ENCODE results near the gene L3MBTL3. TPM values are rescaled to one million over a fixed set of nuclear protein-coding genes. Genes with fewer than 3 reads are reported as not detected.

Gene L3MBTL3
- total RNA-seq, 2 experiments from 2014 or later: 13.5 to 14.9 TPM

DNA sequence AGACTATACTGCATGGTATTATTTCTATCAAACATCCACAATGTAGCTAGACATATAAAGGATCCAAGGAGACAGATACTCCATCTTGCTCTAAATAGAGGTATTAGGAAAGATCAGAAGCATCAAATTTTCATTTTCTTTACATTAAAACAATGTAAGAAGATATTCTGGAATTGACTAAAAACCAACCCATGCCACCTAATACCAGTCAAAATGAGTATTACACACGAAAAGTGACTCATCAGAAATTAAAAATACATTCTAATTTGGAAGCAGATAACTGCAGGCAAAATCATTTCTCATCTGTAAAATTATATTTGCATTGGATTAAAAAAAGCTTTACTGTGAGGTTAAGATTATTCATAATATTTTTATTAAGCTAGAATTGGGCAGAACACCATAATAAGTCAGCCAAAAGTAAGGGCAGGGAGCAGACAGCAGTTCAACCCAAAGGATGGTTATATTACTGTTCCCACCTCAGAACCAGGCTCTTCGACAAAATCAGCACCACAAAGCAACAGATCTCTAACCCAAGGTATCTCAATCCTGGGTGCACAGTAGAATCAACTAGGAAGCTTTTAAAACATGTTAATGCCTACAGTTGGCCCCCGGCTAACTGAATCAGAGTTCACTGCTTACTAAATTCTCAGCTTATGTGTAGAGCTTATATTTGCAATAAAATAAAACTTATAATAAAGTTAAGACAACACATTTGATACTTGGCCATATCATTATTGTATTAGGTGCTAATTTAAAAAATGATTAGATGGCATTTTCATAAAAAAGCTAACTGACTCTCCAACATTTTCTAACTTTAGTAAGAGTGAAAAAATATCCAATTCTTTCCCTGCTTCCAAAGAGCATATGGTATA is 169.2 kb downstream of the L3MBTL3 start:
- POLR2A ChIA-PET: interaction anchor here (0.6 to 1.9 kb wide), 6 partner anchors 12 to 37 kb away, joined by 3 to 4 read pairs (median 3); partner anchors contain the start of gene SAMD3
- Mint-ChIP-seq H3K36me3 (ENCODE audit: low read depth) (peaks cover 22% of the 10 kb centered on the region), H3K4me1 (ENCODE audit: low read depth) (peaks cover 73% of the 10 kb centered on the region), H3K9me3 (peaks cover 2% of the 10 kb centered on the region), H3K27ac (peak overlapping the region; percentile 84), H3K4me3 (no peak overlapping the region), H3K27me3 (no peaks in the 10 kb centered on the region)
- DNase-seq: peak; percentile 19
- CTCF ChIA-PET: interaction anchor here (0.6 to 1.7 kb wide), 10 partner anchors 13 to 156 kb away, joined by 3 to 5 read pairs (median 4); no protein-coding TSS in a partner anchor
- intact Hi-C loops (cut with micrococcal nuclease): no loop called here
- ATAC-seq: peak; percentile 22
- TF ChIP-seq, protein P1, sequence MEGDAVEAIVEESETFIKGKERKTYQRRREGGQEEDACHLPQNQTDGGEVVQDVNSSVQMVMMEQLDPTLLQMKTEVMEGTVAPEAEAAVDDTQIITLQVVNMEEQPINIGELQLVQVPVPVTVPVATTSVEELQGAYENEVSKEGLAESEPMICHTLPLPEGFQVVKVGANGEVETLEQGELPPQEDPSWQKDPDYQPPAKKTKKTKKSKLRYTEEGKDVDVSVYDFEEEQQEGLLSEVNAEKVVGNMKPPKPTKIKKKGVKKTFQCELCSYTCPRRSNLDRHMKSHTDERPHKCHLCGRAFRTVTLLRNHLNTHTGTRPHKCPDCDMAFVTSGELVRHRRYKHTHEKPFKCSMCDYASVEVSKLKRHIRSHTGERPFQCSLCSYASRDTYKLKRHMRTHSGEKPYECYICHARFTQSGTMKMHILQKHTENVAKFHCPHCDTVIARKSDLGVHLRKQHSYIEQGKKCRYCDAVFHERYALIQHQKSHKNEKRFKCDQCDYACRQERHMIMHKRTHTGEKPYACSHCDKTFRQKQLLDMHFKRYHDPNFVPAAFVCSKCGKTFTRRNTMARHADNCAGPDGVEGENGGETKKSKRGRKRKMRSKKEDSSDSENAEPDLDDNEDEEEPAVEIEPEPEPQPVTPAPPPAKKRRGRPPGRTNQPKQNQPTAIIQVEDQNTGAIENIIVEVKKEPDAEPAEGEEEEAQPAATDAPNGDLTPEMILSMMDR (IDR thresholded peaks at IDR 0.05): no peak

DNA sequence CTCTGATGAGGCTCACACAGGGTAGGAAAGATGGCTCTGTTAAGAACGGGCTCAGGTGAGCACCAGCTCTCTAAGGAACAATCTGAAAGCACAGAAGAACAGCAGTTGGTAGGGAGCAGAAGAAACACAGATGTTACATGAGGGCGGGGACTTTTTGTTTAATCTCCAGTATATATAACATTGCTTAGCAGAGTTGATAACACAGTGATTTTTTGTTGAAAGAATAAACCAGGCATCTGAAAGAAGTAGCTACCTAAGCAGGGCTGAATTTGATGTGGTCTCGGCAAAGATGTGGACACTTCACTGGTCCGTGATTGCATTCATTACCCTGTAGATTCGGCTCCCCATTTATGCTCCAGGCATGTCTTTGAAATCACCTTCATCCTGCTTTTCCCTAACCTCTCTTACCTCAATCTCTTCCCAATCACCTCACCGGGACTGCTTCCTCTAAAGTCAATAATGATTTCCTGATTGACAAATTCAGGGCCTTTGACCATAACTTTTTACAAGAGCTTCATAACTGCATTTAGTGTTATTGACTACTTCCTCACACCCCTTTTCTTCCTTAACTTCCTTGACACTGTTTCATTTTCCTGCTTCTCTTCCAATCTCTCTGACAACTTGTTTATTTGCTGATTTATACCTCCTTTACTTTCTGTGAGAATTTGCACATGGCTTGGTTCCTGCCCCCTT is 170.0 kb downstream of the L3MBTL3 start:
- Mint-ChIP-seq H3K36me3 (ENCODE audit: low read depth) (peaks cover 28% of the 10 kb centered on the region), H3K27ac (peak overlapping the region; percentile 69), H3K4me1 (ENCODE audit: low read depth) (peaks cover 75% of the 10 kb centered on the region), H3K9me3 (peaks cover 9% of the 10 kb centered on the region), H3K4me3 (no peak overlapping the region), H3K27me3 (no peaks in the 10 kb centered on the region)
- ATAC-seq: no peak
- TF ChIP-seq, protein P1 (IDR thresholded peaks at IDR 0.05): no peak
- ChIA-PET POLR2A (interaction anchor here (0.8 to 1.9 kb wide), 6 partner anchors 11 to 35 kb away, joined by 3 to 4 read pairs (median 3); partner anchors contain the start of gene SAMD3), CTCF (interaction anchor here (0.6 to 1.7 kb wide), 7 partner anchors 12 to 157 kb away, joined by 3 to 5 read pairs (median 4); partner anchors contain the start of gene SAMD3)
- intact Hi-C loops (cut with micrococcal nuclease): no loop called here
- no peak for DNase-seq

DNA sequence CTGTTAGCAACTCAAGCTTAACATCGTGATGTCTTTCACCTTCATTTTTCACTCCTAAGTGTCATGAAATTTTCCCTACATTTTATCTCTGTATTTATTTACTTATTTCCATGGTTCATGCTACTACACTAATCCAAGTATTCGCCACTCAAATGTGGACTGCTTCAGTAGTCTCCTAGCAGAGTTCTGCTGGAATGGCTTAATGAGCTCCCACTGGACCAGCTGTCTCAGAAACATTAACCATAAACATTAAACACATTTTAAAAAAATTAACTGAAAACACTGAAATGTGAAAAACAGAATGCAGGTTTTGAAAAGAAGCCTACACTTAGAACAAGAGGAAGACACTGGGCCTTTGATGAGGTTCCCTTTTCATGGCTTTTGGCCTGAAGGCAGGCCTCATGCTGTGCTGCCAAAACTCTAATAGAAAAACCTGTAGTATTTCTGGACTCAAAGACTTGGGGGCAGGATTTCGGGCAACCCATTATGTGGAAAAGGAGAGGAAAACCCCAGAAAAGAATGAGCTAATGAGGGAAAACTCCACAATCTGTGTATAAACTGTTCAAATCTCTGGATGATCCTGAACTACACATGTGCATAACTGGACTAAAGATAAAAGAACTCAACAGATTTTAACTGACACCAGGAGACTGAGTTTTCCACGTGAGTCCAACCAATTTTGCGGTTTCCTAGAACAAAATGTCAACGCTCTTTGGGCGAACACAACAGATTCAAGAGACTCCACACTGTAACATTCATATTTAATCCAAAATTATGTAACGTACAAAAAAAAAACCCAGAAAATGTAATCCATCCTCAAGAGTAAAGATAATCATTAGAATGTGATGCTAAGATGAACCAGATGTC is 171.4 kb downstream of the L3MBTL3 start:
- POLR2A ChIA-PET: interaction anchor here (0.9 to 1.7 kb wide), 4 partner anchors 9 to 23 kb away, joined by 3 to 4 read pairs (median 4); no protein-coding TSS in a partner anchor
- intact Hi-C loops (cut with micrococcal nuclease): no loop called here
- ATAC-seq (no peak), DNase-seq (no peak)
- Mint-ChIP-seq H3K27me3 (no peaks in the 10 kb centered on the region), H3K27ac (peak overlapping the region; percentile 69), H3K4me3 (no peak overlapping the region), H3K4me1 (ENCODE audit: low read depth) (peaks cover 72% of the 10 kb centered on the region), H3K9me3 (peaks cover 9% of the 10 kb centered on the region), H3K36me3 (ENCODE audit: low read depth) (peaks cover 28% of the 10 kb centered on the region)
- TF ChIP-seq, protein P1 (IDR thresholded peaks at IDR 0.05): no peak
- CTCF ChIA-PET: interaction anchor here (1.4 to 1.7 kb wide), 2 partner anchors 21 to 33 kb away, joined by 3 to 4 read pairs; partner anchors contain the start of gene SAMD3

Other genes starting within 250 kb of the L3MBTL3 start
- under 1 TPM in 1 of 2 experiments, not detected in 1; 0.54 TPM for gene TMEM244, start 157.3 kb upstream of the L3MBTL3 start, total RNA-seq
- gene SAMD3, start 204.4 kb downstream of the L3MBTL3 start, total RNA-seq: 1 to 10 TPM; 6.4 to 8.7 TPM